Suprapubic skin (tissue), 4 donors: ENCODE results near the gene ARID5B. TPM values are rescaled to one million over a fixed set of nuclear protein-coding genes. Genes with fewer than 3 reads are reported as not detected.

Source experiments
- DNase-seq, 2 donors: peaks; one replicate each; pipeline ENCODE4 v3.0.0-alpha.2; 2019; ENCODE audit warnings: low spot score in 2 of 2
- H3K27ac ChIP-seq: fragments of 200-600 bp; sonication (generic); one replicate; pipeline ENCODE4 v1.5.1; 2019
- H3K27me3 ChIP-seq: fragments of 200-600 bp; sonication (generic); one replicate; pipeline ENCODE4 v1.5.1; 2019
- H3K36me3 ChIP-seq: fragments of 200-600 bp; sonication (generic); one replicate; pipeline ENCODE4 v1.5.1; 2019
- H3K4me1 ChIP-seq: fragments of 200-600 bp; sonication (generic); one replicate; pipeline ENCODE4 v1.5.1; 2019
- H3K4me3 ChIP-seq: fragments of 200-600 bp; sonication (generic); one replicate; pipeline ENCODE4 v1.5.1; 2019; ENCODE audit warnings: mild to moderate bottlenecking
- H3K9me3 ChIP-seq: fragments of 200-600 bp; sonication (generic); one replicate; pipeline ENCODE4 v1.5.1; 2019
- EP300 ChIP-seq: sonication (generic); formaldehyde crosslinking; IDR thresholded peaks from one replicate; pipeline ENCODE4 v1.6.1; 2017; ENCODE audit warnings: antibody characterized with exemption
- POLR2A ChIP-seq, 2 donors: fragments of 450-650 bp; IDR thresholded peaks; one replicate each; pipeline ENCODE4 v1.6.1; 2017; ENCODE audit warnings: antibody characterized with exemption in 2 of 2, mild to moderate bottlenecking in 2 of 2, moderate library complexity in 2 of 2
- POLR2AphosphoS5 ChIP-seq, 3 donors: sonication (generic); formaldehyde crosslinking; IDR thresholded peaks; one replicate each; pipeline ENCODE4 v1.6.1; 2017; ENCODE audit warnings: antibody characterized with exemption in 3 of 3
- WGBS: methylation state at CpG from one replicate; pipeline ENCODE4 v1.1.5; 2018; 5-methylcytosine and 5-hydroxymethylcytosine counted together
- total RNA-seq, 4 donors: library from RNA; depleted of rRNA; stranded (reverse); fragments of >200 nt; gene quantifications; one replicate each; pipeline ENCODE4 v1.1.0, GENCODE V29; 2016
- TF ChIP-seq, protein P1 (sequence below), 2 donors: fragments of 200-600 bp in 1 of 2; fragments of 450-650 bp in 1 of 2; sonication (generic) in 1 of 2; IDR thresholded peaks; one replicate each; pipeline ENCODE4 v1.5.1; 2016 to 2019; ENCODE audit warnings: antibody characterized with exemption in 2 of 2, mild to moderate bottlenecking in 1 of 2, moderate library complexity in 1 of 2

The ARID5B gene
- total RNA-seq, 4 donors from 2014 or later = 45.4 to 75.2 (median 71.9) TPM

DNA sequence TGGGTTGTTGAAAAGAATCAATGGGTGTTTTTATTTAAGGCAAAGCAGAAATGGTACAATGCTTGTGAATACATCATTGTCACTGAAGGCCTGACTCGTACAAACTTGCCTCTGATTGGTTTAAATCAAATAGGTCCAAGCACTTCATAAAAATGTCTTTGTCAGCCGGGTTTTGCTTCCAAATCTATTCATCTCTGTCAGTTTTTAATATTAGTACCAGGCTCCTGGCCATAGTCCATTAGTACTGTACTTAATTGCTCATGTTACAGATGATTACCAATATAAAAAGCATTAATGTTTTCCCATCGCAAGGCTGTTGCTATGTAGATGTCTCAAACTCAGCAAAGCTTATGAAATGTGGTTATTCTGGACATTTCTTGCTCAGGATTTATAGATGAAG, 171.9 kb downstream of the ARID5B start:
- Histone ChIP-seq H3K9me3 (no peaks in the 10 kb centered on the region), H3K4me1 (peaks cover 85% of the 10 kb centered on the region), H3K27ac (no peak overlapping the region), H3K4me3 (no peak overlapping the region), H3K36me3 (peaks cover 40% of the 10 kb centered on the region), H3K27me3 (no peaks in the 10 kb centered on the region)
- 18% methylated on average over 3 of the region's 3 CpGs for WGBS
- TF ChIP-seq EP300 (no peak), POLR2A (IDR thresholded peaks at IDR 0.05) (no peak), POLR2AphosphoS5 (IDR thresholded peaks at IDR 0.05) (no peak)
- TF ChIP-seq, protein P1, sequence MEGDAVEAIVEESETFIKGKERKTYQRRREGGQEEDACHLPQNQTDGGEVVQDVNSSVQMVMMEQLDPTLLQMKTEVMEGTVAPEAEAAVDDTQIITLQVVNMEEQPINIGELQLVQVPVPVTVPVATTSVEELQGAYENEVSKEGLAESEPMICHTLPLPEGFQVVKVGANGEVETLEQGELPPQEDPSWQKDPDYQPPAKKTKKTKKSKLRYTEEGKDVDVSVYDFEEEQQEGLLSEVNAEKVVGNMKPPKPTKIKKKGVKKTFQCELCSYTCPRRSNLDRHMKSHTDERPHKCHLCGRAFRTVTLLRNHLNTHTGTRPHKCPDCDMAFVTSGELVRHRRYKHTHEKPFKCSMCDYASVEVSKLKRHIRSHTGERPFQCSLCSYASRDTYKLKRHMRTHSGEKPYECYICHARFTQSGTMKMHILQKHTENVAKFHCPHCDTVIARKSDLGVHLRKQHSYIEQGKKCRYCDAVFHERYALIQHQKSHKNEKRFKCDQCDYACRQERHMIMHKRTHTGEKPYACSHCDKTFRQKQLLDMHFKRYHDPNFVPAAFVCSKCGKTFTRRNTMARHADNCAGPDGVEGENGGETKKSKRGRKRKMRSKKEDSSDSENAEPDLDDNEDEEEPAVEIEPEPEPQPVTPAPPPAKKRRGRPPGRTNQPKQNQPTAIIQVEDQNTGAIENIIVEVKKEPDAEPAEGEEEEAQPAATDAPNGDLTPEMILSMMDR (IDR thresholded peaks at IDR 0.05) = no peak
- DNase-seq = no peak

DNA sequence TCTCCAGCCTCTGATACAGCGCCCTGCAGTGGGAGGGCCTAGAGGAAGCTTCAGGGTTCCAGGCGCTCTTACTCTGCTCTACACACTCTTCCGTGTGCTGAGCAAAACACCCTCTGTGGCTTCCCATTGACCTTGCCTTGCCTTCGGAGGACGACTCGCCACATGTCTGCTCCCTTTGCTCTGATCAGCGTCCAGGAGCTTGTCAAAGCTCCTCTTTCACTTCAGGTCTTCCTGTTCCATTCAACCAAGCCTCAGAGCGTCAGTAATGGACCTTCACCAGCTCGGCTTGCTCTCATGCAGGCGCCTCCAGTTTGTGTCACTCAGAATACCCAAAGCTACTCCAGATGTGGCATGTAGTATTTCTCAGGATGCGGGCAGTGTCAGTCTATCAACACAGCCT, 173.9 kb downstream of the ARID5B start:
- DNase-seq = no peak
- Histone ChIP-seq H3K27ac (peak overlapping the region; percentile 27), H3K4me1 (peaks cover 72% of the 10 kb centered on the region), H3K9me3 (no peaks in the 10 kb centered on the region), H3K4me3 (no peak overlapping the region), H3K36me3 (peaks cover 44% of the 10 kb centered on the region), H3K27me3 (no peaks in the 10 kb centered on the region)
- TF ChIP-seq EP300 = no peak
- TF ChIP-seq, protein P1 (IDR thresholded peaks at IDR 0.05) = no peak
- TF ChIP-seq POLR2AphosphoS5 (IDR thresholded peaks at IDR 0.05) = no peak
- TF ChIP-seq POLR2A (IDR thresholded peaks at IDR 0.05) = no peak
- 76% methylated on average over 11 of the region's 11 CpGs for WGBS

DNA sequence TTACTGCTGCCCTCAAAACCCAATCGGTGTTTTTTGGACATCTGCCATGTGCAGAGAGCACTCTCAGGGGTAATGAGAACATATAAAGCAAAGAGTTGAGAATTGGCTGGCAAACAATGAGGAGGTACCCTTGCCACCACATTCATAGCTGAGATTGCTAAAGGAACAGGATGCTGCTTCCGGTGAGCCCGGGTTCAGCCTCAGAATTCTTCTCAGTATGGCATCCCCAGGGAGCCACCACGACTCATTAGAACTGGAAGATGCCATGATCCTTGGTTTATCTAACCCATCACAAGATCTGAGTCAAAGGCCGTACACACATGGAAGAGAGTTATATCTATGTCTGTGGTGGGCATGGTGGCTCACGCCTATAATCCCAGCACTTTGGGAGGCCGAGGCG, 174.4 kb downstream of the ARID5B start:
- Histone ChIP-seq H3K4me1 (peaks cover 74% of the 10 kb centered on the region), H3K27ac (peak overlapping the region; percentile 27), H3K36me3 (peaks cover 39% of the 10 kb centered on the region), H3K27me3 (no peaks in the 10 kb centered on the region), H3K4me3 (no peak overlapping the region), H3K9me3 (no peaks in the 10 kb centered on the region)
- no peak for TF ChIP-seq POLR2AphosphoS5 (IDR thresholded peaks at IDR 0.05)
- TF ChIP-seq, protein P1 (IDR thresholded peaks at IDR 0.05) = no peak
- TF ChIP-seq EP300 = no peak
- TF ChIP-seq POLR2A (IDR thresholded peaks at IDR 0.05) = no peak
- WGBS = 79% methylated on average over 8 of the region's 8 CpGs
- DNase-seq = no peak

DNA sequence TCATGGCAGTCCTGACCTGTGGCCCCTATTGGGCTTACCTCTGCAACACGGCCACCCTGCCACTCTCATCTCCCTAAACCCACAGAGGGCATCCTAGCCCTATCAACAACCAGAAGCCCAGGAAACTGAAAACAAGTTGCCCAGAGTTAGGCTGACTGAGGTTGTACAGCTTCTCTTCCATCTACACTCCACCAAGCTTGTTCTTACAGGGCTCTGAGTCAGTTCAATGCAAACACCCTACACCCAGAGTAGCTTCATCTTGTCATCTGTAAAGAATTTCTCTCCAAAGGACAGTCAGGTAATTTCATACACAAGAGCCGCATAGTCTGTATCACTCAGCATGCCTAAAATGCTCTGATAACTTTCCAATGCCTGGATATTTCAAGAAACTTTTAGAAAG, 175.4 kb downstream of the ARID5B start:
- peak overlapping the region; percentile 7 for H3K4me3 ChIP-seq
- peaks cover 34% of the 10 kb centered on the region for H3K36me3 ChIP-seq
- no peaks in the 10 kb centered on the region for H3K9me3 ChIP-seq
- H3K4me1 ChIP-seq = peaks cover 81% of the 10 kb centered on the region
- TF ChIP-seq POLR2AphosphoS5 (IDR thresholded peaks at IDR 0.05) (no peak), POLR2A (IDR thresholded peaks at IDR 0.05) (no peak)
- 40% methylated on average over 2 of the region's 2 CpGs for WGBS
- H3K27me3 ChIP-seq = no peaks in the 10 kb centered on the region
- H3K27ac ChIP-seq = peak overlapping the region; percentile 68
- DNase-seq = no peak

DNA sequence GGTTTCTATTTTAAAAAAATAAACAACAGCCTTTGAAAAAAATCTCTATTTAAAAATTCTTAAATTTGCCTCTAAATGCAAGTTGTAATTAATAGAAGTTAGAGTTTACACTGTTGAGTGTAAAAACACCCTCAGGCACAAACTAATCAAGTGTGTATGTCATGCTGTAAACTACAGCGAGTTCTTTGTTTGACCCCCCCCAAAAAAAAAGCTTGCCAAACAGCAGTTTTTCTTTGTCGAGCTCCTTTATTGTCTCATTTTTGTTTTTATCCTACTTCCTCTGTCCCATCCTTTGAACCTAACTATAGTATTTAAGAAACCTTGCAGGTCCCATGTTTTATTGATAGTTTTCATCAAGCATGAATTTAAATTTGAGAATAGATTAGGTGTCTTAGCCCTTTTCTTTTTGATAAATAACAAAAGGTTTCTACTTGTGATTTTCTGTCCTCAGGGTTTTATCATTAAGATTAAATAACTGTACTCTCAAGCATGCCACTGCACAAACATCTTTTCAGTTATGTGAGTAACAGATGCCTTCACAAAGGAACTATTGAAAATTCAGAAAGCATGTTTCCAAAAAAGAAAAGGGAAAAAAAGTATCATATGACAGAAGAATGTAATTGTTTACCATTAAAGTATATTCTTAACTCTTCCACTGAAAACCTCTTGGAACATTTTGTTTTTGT, 176.0 kb downstream of the ARID5B start:
- Histone ChIP-seq H3K27ac (peak overlapping the region; percentile 68), H3K36me3 (peaks cover 28% of the 10 kb centered on the region), H3K4me1 (peaks cover 81% of the 10 kb centered on the region), H3K27me3 (no peaks in the 10 kb centered on the region), H3K4me3 (no peak overlapping the region), H3K9me3 (no peaks in the 10 kb centered on the region)
- 25% methylated on average over 2 of the region's 2 CpGs for WGBS
- no peak for DNase-seq
- TF ChIP-seq, protein P1 (IDR thresholded peaks at IDR 0.05) = no peak
- TF ChIP-seq POLR2A (IDR thresholded peaks at IDR 0.05) (no peak), POLR2AphosphoS5 (IDR thresholded peaks at IDR 0.05) (no peak), EP300 (no peak)
